Activated T-cell treated with anti-CD3 and anti-CD28 coated beads, Interleukin-2, amount 50 U/mL, for 4 hours (primary cell): Measurements from ENCODE around the gene DUS4L. TPM values are rescaled to one million over a fixed set of nuclear protein-coding genes. Genes with fewer than 3 reads are reported as not detected.
"Not testable (repeated sequence)": the region's sequence is repeated elsewhere in the genome, so short reads cannot be mapped to it uniquely, and the experiment has no call there.

Experiments used
- ATAC-seq, 2 donors: fragments of 200-7000 bp; cut with Tn5 transposase; one replicate each; pipeline ENCODE4 v1.10.0; 2021
- DNase-seq: peaks from one replicate; pipeline ENCODE4 v3.0.0-alpha.2; 2020
- H3K27me3 Mint-ChIP-seq: one replicate; pipeline ENCODE4 v1.8.0; 2021; ENCODE audit warnings: low read depth, mixed read lengths
- H3K36me3 Mint-ChIP-seq: one replicate; pipeline ENCODE4 v1.8.0; 2022; ENCODE audit warnings: mixed read lengths; ENCODE audit not compliant: insufficient read depth
- H3K4me1 Mint-ChIP-seq: one replicate; pipeline ENCODE4 v1.8.0; 2021; ENCODE audit warnings: low read depth, mixed read lengths
- H3K4me3 Mint-ChIP-seq: one replicate; pipeline ENCODE4 v1.8.0; 2021; ENCODE audit warnings: mild to moderate bottlenecking, moderate library complexity, mixed read lengths
- H3K9me3 Mint-ChIP-seq: one replicate; pipeline ENCODE4 v1.8.0; 2021; ENCODE audit warnings: mixed read lengths
- total RNA-seq, 3 donors: library from RNA; stranded (reverse); gene quantifications; one replicate each; pipeline ENCODE4 v1.2.1, GENCODE V29; 2021

Gene DUS4L, protein sequence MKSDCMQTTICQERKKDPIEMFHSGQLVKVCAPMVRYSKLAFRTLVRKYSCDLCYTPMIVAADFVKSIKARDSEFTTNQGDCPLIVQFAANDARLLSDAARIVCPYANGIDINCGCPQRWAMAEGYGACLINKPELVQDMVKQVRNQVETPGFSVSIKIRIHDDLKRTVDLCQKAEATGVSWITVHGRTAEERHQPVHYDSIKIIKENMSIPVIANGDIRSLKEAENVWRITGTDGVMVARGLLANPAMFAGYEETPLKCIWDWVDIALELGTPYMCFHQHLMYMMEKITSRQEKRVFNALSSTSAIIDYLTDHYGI
- 10 to 100 TPM in 1 of 3 donors, 1 to 10 TPM in 2; 9.5 to 11.6 (median 9.5) TPM for total RNA-seq

DNA sequence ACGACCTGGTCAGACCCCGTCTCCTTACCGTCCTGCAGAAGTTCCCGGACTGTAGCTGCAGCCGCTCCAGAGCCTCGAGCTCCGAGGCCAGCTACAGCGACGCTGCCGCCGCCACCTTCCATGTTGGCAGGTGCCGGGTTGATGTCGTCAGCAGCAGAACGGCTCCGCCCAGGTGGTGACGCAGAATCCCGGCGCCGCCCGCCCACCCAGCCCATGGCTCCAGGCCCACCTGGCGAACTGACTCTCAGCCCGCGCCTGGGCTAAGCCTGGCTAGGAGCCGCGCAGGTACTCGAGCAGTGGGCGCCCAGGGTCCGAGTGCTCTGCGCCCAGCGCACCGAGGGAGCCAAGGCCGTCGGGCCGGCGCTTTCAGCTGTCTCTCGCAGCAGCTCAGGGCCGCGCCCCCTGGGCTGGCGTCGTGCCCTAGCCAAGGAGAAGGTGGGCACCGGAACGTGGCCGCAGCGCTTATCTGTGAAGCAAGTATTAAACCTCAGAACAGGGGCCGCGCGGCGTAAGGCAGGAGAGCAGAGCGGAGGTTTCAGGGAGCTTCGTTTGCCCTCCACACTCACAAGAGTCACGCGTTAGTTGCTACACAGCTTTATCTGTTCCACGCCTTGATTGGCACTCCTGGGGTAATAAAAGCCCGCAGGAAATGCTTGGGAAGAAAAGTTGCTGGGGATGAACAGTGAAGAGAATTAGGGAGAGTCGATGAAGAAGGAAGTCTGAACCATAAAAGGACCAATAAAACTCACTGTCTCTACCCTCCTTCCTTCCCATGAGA, at the start of gene DUS4L, which contains the start of gene COG5:
Gene DUS4L, plus strand, starts transcription at position 197 of the 778 bp plus-strand sequence. CDS start 3,100 bp downstream, outside the sequence.
Gene COG5, minus strand, starts transcription at position 146 of the 778 bp plus-strand sequence. Its CDS starts 24 bp downstream, at position 122.
- Mint-ChIP-seq H3K4me3 (peak within 1 kb of the TSS; percentile 84), H3K4me1 (peaks cover 59% of the 10 kb centered on the region), H3K27me3 (no peaks in the 10 kb centered on the region), H3K36me3 (peaks cover 5% of the 10 kb centered on the region), H3K9me3 (no peaks in the 10 kb centered on the region)
- DNase-seq (peak; percentile 81), ATAC-seq (peak; percentile 93)

- H3K4me3 Mint-ChIP-seq = no peak overlapping the region
- DNase-seq (no peak), ATAC-seq (no peak)
- H3K9me3 Mint-ChIP-seq = peaks cover 2% of the 10 kb centered on the region
- peaks cover 2% of the 10 kb centered on the region for H3K4me1 Mint-ChIP-seq
- H3K27me3 Mint-ChIP-seq = no peaks in the 10 kb centered on the region
- H3K36me3 Mint-ChIP-seq = peaks cover 38% of the 10 kb centered on the region
These were observed 37.1 kb upstream of the DUS4L start for GRCh38 chr7:107526672-107527071.

DNA sequence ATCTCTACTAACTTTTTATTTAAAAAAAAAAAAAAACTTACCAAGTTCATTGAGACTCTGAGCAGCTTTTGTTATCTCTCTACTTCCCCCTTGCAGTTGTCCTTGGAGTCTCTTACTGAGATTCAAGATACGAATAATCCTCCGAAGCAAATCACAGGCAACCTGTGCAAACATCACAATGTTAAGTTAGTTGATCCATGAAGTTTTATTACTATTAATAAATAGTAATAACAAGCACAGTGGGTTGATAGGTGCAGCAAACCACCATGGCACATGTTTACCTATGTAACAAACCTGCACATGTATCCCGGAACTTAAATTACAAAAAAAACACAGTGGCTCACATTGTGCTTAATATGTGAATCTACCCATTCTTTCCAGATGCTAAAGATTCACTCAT, 36.6 kb upstream of the DUS4L start:
- no peak overlapping the region for H3K4me3 Mint-ChIP-seq
- DNase-seq (no peak), ATAC-seq (no peak)
- H3K4me1 Mint-ChIP-seq = peaks cover 2% of the 10 kb centered on the region
- H3K36me3 Mint-ChIP-seq = peaks cover 33% of the 10 kb centered on the region
- no peaks in the 10 kb centered on the region for H3K9me3 Mint-ChIP-seq
- H3K27me3 Mint-ChIP-seq = no peaks in the 10 kb centered on the region

GRCh38 chr7:107528461-107528860, 35.3 kb upstream of the DUS4L start:
- peaks cover 7% of the 10 kb centered on the region for H3K4me1 Mint-ChIP-seq
- H3K9me3 Mint-ChIP-seq = no peaks in the 10 kb centered on the region
- no peak overlapping the region for H3K4me3 Mint-ChIP-seq
- ATAC-seq (no peak), DNase-seq (no peak)
- H3K27me3 Mint-ChIP-seq = no peaks in the 10 kb centered on the region
- peaks cover 35% of the 10 kb centered on the region for H3K36me3 Mint-ChIP-seq

GRCh38 chr7:107530751-107531150, 33.0 kb upstream of the DUS4L start:
- peaks cover 27% of the 10 kb centered on the region for H3K4me1 Mint-ChIP-seq
- H3K36me3 Mint-ChIP-seq = peaks cover 46% of the 10 kb centered on the region

GRCh38 chr7:107534139-107534538, 29.6 kb upstream of the DUS4L start:
- H3K4me3 Mint-ChIP-seq = no peak overlapping the region
- peaks cover 11% of the 10 kb centered on the region for H3K9me3 Mint-ChIP-seq
- DNase-seq (no peak), ATAC-seq (no peak)
- peaks cover 65% of the 10 kb centered on the region for H3K36me3 Mint-ChIP-seq
- peaks cover 28% of the 10 kb centered on the region for H3K4me1 Mint-ChIP-seq
- no peaks in the 10 kb centered on the region for H3K27me3 Mint-ChIP-seq

More at GRCh38 chr7:107530751-107531150, 33.0 kb upstream of the DUS4L start:
- DNase-seq (no peak), ATAC-seq (no peak)
- no peak overlapping the region for H3K4me3 Mint-ChIP-seq
- H3K9me3 Mint-ChIP-seq = peaks cover 7% of the 10 kb centered on the region
- H3K27me3 Mint-ChIP-seq = no peaks in the 10 kb centered on the region

GRCh38 chr7:107537228-107537627, 26.5 kb upstream of the DUS4L start:
- not testable (repeated sequence) for H3K4me3 Mint-ChIP-seq, H3K27me3 Mint-ChIP-seq, DNase-seq, ATAC-seq
- H3K36me3 Mint-ChIP-seq = peaks cover 65% of the 10 kb centered on the region
- peaks cover 11% of the 10 kb centered on the region for H3K9me3 Mint-ChIP-seq
- peaks cover 28% of the 10 kb centered on the region for H3K4me1 Mint-ChIP-seq

GRCh38 chr7:107538001-107538400, 25.8 kb upstream of the DUS4L start:
- Mint-ChIP-seq H3K9me3 (peaks cover 11% of the 10 kb centered on the region), H3K4me1 (peaks cover 26% of the 10 kb centered on the region), H3K36me3 (peaks cover 64% of the 10 kb centered on the region), H3K27me3 (no peaks in the 10 kb centered on the region), H3K4me3 (no peak overlapping the region)
- ATAC-seq (no peak), DNase-seq (no peak)

DNA sequence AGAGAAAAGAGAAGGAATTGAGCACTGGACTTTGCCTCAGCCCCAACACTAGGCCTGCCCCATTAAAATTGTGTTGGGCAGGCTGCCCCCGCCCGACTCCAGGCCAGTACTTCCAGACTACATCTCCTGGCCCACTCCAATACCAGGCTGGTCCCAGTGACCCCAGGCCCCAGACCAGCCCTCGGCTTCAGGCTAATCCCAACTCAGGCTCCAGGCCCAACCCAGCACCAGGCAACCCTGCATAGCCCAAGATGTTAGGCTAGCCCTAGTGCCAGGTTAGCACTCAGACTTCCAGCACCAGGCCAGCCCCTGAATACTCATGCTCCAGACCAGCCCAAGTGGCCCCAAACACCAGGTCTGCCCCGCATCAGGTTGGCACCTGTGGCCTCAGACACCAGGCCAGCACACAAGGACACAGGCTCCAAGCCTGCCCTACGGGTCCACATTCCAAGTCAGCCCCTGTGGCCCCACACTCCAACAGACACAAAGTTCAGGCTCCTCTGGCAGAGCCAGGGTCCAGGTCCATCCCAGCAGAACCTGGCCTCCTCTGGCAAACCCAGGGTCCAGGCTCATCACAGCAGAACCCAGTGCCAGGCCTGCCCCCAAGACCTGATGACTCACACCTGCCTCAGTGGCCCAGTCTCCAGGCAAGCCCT, 20.3 kb upstream of the DUS4L start:
- ATAC-seq = no peak
- no peak overlapping the region for H3K4me3 Mint-ChIP-seq
- H3K36me3 Mint-ChIP-seq = peaks cover 63% of the 10 kb centered on the region

GRCh38 chr7:107544848-107545591, 18.8 kb upstream of the DUS4L start:
- peaks cover 10% of the 10 kb centered on the region for H3K4me1 Mint-ChIP-seq
- H3K4me3 Mint-ChIP-seq = no peak overlapping the region
- H3K36me3 Mint-ChIP-seq = peaks cover 60% of the 10 kb centered on the region
- ATAC-seq = no peak
- DNase-seq = no peak
- H3K27me3 Mint-ChIP-seq = no peaks in the 10 kb centered on the region
- H3K9me3 Mint-ChIP-seq = peaks cover 24% of the 10 kb centered on the region

More for the DNA sequence above, 20.3 kb upstream of the DUS4L start:
- Mint-ChIP-seq H3K4me1 (peaks cover 5% of the 10 kb centered on the region), H3K27me3 (no peaks in the 10 kb centered on the region), H3K9me3 (peaks cover 24% of the 10 kb centered on the region)
- DNase-seq = no peak

DNA sequence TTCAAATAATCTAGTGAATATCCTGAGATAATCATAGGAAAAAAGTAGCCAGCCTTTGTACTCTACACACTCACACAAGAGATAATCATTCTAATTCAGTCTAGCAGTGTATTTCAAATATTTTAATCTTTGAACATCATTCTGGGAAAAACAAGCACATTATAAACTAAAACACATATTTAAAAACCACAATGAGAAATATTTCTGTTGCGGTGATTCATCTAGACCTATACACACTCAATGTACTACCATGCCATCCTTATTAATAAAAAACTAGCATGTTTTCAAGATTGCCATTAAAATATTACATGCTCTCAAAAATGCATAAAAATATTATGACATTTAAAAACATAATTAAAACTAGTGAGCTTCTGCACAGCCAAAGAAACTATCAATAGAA, 11.8 kb upstream of the DUS4L start:
- Mint-ChIP-seq H3K36me3 (peaks cover 54% of the 10 kb centered on the region), H3K9me3 (peaks cover 5% of the 10 kb centered on the region), H3K4me1 (peaks cover 40% of the 10 kb centered on the region), H3K27me3 (no peaks in the 10 kb centered on the region), H3K4me3 (no peak overlapping the region)
- DNase-seq = no peak
- no peak for ATAC-seq

DNA sequence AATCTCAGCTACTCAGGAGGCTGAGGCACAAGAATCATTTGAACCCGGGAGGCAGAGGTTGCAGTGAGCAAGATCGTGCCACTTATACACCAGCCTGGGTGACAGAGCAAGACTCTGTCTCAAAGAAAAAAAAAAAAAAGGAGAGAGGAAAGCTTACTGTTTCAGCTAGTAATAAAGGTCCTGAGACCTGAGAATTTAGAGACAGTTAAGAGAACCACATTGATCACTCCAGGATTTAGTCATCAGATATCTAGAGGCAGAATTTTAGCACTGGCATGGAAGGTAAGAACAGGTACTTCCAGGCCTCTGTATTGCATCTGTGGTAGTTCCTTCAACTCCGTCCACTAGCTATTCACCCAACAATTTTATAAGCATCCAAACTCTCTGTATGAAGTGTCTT, 7.9 kb upstream of the DUS4L start:
- no peak overlapping the region for H3K4me3 Mint-ChIP-seq
- peaks cover 33% of the 10 kb centered on the region for H3K36me3 Mint-ChIP-seq
- peaks cover 45% of the 10 kb centered on the region for H3K4me1 Mint-ChIP-seq
- DNase-seq (no peak), ATAC-seq (peak in 1 of 2 donors; percentile 52)
- no peaks in the 10 kb centered on the region for H3K27me3 Mint-ChIP-seq
- H3K9me3 Mint-ChIP-seq = no peaks in the 10 kb centered on the region

DNA sequence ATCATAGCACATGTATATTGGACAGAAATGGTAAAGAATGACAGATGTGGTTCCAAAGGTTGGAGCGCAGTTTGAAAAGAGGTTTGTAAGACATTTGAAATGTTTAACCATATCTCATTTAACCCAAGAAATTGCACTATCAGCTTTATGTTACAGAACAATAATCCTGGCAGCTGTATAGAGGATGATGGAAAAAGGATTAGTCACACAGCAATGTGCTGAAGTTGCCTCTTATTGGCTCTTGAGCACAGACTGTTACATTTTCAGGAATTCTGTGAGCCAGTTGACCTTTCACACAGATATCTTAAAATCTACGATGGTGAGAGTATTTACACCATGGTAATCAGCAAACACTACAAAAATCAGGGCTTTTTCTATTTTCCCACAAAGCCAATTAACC, 3.9 kb upstream of the DUS4L start:
- ATAC-seq = no peak

More for the DNA sequence above, 3.9 kb upstream of the DUS4L start:
- Mint-ChIP-seq H3K4me1 (peaks cover 56% of the 10 kb centered on the region), H3K9me3 (no peaks in the 10 kb centered on the region), H3K27me3 (no peaks in the 10 kb centered on the region), H3K4me3 (no peak overlapping the region), H3K36me3 (peaks cover 13% of the 10 kb centered on the region)
- DNase-seq = no peak
